Measurements from ENCODE around the gene TBKBP1.

TBKBP1 gene

GRCh38 chr17:47695429-47696376, 1.7 kb downstream of the TBKBP1 start:
- H3K4me3 ChIP-seq (ENCODE audit: low read length), result peak overlapping the region; percentile 57
- no peak for DNase-seq (ENCODE audit: low read depth)
- TF ChIP-seq CTCF (conservative IDR thresholded peaks at IDR 0.05; ENCODE audit: low read depth, low read length), result no peak

- no peak for TF ChIP-seq CTCF (conservative IDR thresholded peaks at IDR 0.05; ENCODE audit: low read depth, low read length)
- H3K4me3 ChIP-seq (ENCODE audit: low read length), result no peak overlapping the region
These were observed 3.0 kb downstream of the TBKBP1 start for GRCh38 chr17:47696717-47697642.

GRCh38 chr17:47697906-47698711, 4.1 kb downstream of the TBKBP1 start:
- no peak for TF ChIP-seq CTCF (conservative IDR thresholded peaks at IDR 0.05; ENCODE audit: low read depth, low read length)
- DNase-seq (ENCODE audit: low read depth), result no peak
- no peak overlapping the region for H3K4me3 ChIP-seq (ENCODE audit: low read length)

More at GRCh38 chr17:47696717-47697642, 3.0 kb downstream of the TBKBP1 start:
- no peak for DNase-seq (ENCODE audit: low read depth)

GRCh38 chr17:47698749-47699535, 5.0 kb downstream of the TBKBP1 start:
- TF ChIP-seq CTCF (conservative IDR thresholded peaks at IDR 0.05; ENCODE audit: low read depth, low read length), result peak; percentile 91
- no peak overlapping the region for H3K4me3 ChIP-seq (ENCODE audit: low read length)
- no peak for DNase-seq (ENCODE audit: low read depth)

GRCh38 chr17:47699536-47699840, 5.5 kb downstream of the TBKBP1 start:
- TF ChIP-seq CTCF (conservative IDR thresholded peaks at IDR 0.05; ENCODE audit: low read depth, low read length), result no peak
- H3K4me3 ChIP-seq (ENCODE audit: low read length), result no peak overlapping the region
- DNase-seq (ENCODE audit: low read depth), result no peak
